Measurements from ENCODE around the gene DDX31.
"Not testable (repeated sequence)": the region's sequence is repeated elsewhere in the genome, so short reads cannot be mapped to it uniquely, and the experiment has no call there.

Gene DDX31

GRCh38 chr9:132579427-132579798 is 90.4 kb downstream of the DDX31 start:
- no peak for DNase-seq (ENCODE audit: low read depth, low spot score)

DNA sequence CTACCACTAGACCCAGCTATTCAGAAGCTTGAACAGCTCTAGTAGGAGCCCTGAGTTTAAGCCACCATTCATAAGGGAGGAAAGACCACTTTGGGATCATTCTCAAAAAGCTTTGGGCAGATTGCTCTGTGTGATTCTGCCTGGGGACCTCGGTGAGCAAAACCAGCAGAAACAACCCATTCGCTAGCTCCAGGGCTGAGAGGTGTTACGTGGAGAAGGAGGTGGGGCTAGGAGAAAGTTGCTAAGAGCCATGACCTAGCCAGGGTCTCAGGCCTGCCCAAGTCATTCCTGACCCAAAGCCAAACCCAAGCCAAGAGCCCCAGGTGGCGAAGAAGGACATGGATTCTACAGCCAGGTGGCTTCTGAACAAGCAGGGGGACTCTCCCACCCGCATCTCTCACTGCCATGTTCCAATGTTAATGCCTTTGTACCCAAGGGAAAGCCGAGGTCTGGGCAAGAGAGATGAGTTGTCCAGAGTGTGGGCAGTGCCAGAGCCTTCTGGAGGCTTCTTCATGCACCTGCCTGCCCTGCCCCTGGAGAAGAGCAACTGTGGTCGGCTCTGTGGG is 91.3 kb downstream of the DDX31 start:
- no peak for DNase-seq (ENCODE audit: low read depth, low spot score)

DNA sequence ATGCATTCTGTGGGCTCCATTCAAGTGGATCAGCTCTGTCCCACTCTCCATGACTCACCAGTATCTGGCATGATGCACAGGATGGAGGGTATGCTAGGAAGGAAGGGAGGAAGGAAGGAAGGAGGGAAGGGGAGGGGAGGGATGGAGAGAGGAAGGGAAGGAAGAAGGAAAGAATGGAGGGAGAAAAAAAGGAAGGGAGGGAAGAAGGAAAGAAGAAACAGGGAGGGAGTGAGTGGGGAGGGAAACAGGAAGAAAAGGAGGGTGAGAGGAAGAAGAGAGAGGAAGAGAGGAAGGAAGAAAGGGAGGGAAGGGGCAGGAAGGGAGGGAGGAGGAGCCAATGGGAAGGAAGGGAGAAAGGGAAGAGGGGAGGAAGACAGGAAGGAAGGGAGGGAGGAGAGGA is 92.7 kb downstream of the DDX31 start:
- no peak for DNase-seq (ENCODE audit: low read depth, low spot score)

GRCh38 chr9:132575811-132576210 is 94.0 kb downstream of the DDX31 start:
- DNase-seq (ENCODE audit: low read depth, low spot score), result no peak

DNA sequence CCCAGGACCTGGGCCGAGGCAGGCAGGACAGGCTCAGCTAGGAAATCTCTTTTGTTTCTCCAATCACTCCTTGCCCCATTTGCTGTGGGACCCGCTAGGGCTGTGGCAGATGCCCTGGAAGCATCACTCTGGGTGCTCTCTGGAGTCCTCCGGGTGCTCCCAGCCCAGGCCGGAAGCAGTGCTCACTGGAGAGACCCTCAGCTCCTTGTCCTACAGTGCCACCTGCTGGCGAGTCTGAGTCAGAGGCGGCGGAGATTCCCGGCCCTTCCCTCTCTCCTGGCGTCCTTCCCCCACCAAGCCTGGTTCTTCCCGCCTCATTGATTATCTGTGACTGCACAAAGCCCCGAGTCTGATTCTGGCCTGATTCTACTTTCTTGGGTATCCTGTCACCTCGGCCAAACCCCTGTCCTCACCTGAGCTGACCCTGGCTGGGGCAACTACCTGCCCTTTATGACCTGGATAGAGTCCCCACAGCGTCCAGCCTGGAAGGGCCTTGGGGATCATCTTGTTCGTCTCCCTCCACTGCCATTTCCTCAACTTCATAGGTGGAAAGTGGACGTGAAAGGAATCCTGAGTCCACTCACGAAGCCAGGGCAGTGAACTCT is 94.7 kb downstream of the DDX31 start:
- DNase-seq (ENCODE audit: low read depth, low spot score), result peak; percentile 88

- DNase-seq (ENCODE audit: low read depth, low spot score), result peak; percentile 62
Measured at GRCh38 chr9:132572921-132573320, 96.9 kb downstream of the DDX31 start.

DNA sequence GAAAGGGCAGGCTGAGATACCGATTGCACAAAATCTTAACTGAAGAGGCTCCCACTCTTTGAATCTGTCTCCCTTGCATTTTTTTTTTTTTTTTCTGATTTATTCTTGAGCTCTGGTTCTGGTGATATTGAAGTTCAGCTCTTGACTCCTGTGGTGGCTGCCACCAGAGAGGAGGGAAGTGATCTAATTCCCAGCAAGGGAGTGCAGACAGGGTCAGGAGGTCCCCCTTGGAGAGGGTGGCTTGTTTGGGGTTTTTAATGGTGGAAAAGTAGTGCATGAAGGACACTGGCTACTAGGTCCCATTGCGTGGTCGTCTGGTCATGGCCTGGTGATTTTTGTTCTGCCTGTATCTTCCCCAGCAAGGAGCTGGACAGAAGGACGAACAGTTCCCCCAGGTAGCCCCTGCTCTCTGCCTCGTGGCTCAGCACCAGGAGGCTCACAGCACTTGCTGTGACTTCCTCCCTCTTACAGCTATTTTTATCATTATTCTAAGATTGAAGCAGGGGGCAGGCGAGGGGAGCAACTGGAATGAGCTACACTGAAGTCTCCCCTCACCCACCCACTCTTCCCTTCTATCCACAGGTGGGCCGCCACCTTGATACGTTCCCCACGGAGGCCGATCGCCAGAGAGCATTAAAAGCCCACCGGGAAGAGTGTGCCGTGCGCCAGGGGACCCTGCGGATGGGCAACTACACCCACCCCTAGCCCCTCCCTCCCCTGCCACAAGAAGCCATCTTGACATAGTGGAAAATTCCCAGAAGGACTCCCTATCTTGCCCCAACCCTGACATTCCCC is 97.8 kb downstream of the DDX31 start:
- no peak for DNase-seq (ENCODE audit: low read depth, low spot score)

GRCh38 chr9:132568787-132569186 is 101.0 kb downstream of the DDX31 start:
- DNase-seq (ENCODE audit: low read depth, low spot score), result not testable (repeated sequence)

DNA sequence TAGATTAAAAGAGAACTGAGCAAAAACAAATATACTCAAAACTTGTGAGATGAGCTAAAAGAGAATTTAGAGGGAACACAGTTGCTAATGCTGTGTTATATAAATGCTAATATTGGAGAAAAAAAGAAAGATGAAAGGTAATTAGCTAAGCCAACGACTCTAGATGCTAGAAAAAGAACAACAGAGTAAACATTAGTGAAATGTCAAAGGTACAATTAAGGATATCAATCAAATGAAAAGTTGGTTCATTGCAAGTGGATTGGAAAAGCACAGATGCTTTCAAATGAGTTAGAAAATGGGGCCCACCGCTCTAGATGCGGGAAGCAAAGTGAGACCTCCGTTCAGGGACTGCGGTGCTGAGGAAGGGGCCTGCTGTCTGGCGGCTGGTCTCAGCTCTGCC is 105.3 kb downstream of the DDX31 start:
- no peak for DNase-seq (ENCODE audit: low read depth, low spot score)

GRCh38 chr9:132562306-132562573 is 107.5 kb downstream of the DDX31 start:
- no peak for DNase-seq (ENCODE audit: low read depth, low spot score)

DNA sequence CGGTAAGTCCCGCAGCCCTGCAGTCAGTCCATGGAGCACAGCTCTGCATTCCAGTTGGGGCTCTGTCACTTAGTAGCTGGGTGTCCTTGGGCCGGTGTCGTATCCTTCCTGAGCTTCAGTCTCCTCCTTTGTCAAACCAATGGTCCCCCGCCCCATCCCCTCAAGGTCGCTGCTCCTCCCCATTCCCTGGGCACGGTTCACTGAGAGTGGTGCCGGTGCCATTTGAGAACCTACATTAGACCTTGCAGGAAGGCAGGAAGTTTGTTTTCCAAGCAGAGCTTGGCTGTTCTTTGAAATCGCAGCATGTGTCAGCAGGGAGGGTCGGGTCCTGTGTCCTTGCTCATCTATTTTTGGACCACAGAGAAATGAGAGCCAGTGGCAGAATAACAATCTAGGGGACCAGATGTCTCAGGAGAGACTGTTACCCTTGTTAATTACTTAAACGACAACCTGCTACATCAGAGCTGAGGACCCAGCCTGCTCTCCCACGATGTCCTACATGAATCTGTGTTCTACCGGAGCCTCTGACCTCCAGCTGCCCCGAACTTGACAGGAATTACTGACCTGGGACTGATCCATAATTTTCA is 109.1 kb downstream of the DDX31 start:
- DNase-seq (ENCODE audit: low read depth, low spot score), result no peak

DNA sequence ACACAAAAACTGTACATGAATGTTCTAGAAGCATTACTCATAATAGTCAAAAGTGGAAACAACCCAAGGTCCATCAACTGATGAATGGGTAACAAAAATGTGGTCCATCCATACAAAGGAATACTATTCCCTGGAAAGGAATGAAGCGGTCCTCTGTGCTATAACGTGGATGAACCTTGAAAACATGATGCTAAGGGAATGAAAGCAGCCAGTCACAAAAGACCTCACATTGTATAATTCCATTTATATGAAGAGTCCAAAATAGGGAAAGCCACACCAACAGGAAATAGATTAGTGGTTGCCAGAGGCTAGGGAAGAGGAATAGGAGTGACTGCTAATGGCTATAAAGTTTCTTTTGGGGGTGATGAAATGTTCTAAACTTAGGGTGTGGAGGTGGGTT is 110.1 kb downstream of the DDX31 start:
- DNase-seq (ENCODE audit: low read depth, low spot score), result no peak

GRCh38 chr9:132557159-132557558 is 112.6 kb downstream of the DDX31 start:
- DNase-seq (ENCODE audit: low read depth, low spot score), result no peak

DNA sequence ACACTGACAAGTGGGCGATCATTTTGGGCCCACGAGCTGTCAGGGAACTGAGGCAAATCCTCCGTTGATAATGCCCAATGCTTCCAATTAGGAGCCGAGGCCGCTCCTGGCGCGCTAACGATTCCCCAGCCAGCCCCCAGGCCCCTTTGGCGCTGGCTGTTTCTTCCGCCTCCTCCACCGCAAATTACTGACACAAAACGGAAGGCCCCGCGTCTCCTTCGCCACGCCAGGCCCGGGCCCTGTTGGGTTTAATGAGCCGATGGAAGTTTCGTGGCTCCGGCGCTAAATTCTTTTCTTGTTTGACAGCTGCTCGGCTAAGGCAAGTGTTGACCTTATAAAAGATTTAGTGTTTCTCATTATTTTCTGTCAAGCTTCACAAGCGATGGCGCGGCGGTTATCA is 113.1 kb downstream of the DDX31 start:
- DNase-seq (ENCODE audit: low read depth, low spot score), result no peak

DNA sequence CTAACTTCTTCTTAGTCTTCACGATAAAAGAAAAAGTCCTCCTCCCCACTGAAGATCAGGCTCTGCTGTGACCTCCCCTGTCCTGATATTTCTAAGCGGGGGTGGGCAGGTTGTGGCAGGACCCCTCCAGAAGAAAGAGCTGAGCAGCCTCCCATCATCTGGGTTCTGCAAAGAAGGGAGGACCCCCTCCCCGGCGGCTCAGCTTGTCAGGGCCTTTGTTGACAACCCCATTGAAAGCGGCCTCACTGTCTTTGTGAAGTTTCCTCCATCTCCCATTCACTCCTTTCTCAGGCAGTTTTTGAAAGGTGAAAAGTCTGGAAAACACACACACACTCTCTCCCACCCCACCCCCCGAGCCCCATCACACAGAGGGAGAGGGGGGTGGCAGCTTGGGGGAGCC is 113.5 kb downstream of the DDX31 start:
- DNase-seq (ENCODE audit: low read depth, low spot score), result no peak

DNA sequence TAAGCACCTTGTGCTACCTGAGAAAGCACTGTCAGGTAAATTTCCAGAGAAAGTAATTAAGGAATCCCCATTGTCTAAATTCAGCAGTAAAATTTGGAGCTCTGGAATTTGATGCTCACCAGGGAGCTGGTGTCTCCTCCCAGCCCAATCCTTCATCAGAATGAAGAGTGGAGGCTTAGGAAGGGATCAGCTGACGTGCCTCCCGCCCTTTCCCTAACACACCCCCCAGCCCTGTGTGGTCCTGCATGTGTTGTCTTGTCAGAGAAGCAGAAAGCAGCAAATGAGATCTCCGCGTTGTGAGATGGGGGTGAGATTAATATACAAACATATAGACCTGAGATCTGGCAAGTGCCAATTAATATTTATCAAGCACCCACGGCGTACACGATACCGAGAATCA is 114.3 kb downstream of the DDX31 start:
- no peak for DNase-seq (ENCODE audit: low read depth, low spot score)

DNA sequence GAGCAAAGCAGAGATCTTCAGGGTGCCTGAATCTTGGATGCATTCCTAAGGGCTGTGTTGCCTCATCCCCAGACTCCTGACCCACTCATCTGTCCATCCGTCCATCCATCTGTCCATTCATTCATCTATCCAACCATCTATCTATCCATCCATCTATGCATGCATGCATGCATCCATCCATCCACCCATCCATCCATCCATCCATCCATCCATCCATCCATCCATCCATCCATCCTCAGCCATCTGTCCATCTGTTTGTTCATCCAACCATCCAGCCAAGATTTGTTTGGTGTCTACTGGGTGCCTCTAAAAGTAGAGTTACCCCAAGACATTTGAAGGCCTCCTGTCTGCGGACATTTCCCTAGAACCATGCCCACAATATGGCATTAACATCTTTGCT is 115.0 kb downstream of the DDX31 start:
- DNase-seq (ENCODE audit: low read depth, low spot score), result no peak

DNA sequence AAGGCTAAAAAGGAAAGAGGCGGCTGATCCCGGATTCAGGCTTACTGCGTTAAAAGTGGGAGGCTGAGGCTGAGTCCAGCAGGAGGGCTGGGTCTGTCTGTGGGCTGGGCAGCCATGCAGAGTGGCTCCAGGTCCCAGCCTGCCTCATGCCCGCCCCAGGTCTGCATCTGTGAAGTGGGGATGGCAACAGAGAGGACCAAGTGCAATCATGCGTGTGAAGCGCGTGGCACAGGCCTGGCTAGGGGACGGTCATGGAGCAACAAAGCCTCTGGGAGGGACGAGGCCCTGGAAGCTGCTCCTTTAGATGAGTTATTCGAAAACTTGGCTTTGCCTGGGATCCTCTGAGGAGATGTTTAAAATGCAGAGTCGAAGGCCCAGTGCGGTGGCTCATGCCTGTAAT is 117.7 kb downstream of the DDX31 start:
- no peak for DNase-seq (ENCODE audit: low read depth, low spot score)

DNA sequence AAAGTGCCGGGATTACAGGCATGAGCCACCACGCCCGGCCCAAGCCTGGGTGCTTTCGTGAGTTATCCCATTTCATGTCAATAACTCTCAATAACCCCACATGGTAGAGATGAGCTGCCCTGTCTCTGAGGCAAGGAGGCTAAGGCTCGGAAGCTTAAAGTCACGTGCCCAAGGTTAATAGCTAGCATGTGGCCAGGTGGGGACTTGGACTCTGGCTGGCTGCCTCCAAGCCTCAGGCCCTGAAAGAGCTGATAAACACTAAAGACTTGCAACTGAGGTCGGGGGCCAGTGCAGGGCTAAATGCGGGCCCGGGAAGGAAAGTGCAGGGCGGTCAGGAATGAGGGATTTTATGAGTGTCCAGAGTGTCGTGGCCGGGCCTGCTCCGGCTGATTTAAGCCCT is 118.2 kb downstream of the DDX31 start:
- peak; percentile 40 for DNase-seq (ENCODE audit: low read depth, low spot score)

DNA sequence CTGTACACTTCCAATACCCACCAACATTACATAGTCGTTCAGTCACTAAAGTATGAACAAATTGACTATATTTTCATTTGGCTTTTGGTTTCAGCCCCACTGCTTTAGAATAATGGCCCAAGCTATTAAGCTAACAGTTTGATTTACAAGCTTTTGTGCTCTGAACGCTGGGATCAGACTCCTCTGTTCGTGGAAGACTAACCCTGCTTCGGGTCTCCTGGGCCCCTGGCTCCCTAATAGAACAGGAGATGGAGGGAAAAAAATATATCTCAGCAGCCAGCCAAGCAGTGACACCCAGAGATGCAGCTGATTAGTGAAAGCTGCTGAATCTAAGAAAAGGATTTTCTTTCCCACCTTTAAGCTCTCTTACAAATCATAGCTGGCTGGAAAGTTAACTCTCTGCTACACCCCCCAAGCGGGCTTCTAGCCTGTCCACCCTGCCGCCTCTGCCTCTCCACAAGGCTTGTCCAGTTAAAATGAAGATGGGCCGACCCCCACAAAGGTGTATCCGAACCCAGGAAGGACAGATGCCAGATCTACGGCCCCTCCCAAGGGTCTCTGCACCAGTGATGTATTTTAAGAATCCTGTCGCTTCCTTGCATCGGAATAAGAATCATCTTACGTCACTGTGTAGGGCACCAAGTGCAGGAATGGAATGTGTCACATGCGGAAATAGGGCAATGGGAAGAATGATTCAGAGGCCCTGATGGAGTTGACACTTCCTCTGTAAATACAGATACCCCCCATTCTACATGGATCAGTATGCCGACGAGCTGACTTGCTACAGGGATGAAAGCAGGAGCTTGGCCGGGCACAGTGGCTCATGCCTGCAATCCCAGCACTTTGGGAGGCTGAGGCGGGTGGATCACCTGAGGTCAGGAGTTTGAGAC is 120.8 kb downstream of the DDX31 start:
- no peak for DNase-seq (ENCODE audit: low read depth, low spot score)

GRCh38 chr9:132547976-132548730 is 121.6 kb downstream of the DDX31 start:
- no peak for DNase-seq (ENCODE audit: low read depth, low spot score)

Measured in ELF-1 (cell line).